GM19397 (cell line): ENCODE data around the gene SNTG2.

Experiments used
- ATAC-seq: cut with Tn5 transposase; IDR thresholded peaks from one replicate; pipeline ENCODE4 v1.9.1; 2021; ENCODE audit warnings: mild to moderate bottlenecking, moderate library complexity; ENCODE audit not compliant: unreplicated experiment

Gene SNTG2

DNA sequence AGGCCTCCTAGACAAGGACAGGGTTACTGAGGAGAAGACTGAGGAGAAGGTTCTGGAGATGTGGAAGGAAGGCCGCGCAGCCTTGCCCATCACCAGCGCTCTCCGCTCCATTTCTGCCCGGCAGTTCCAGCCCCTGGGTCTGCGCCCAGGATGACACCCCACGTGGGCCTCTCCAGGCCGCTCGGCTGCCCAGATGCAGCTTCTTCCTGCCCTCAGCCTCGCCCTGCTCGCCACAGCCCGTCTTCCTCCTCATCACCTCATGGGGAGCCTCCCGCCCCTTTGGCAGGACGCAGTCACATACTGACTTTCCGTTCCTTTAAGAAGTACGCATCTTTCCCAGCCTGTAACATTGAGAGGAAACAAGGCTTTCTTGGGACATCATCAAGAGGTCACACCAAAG lies 37.1 kb downstream of the SNTG2 start:
- no peak for ATAC-seq

DNA sequence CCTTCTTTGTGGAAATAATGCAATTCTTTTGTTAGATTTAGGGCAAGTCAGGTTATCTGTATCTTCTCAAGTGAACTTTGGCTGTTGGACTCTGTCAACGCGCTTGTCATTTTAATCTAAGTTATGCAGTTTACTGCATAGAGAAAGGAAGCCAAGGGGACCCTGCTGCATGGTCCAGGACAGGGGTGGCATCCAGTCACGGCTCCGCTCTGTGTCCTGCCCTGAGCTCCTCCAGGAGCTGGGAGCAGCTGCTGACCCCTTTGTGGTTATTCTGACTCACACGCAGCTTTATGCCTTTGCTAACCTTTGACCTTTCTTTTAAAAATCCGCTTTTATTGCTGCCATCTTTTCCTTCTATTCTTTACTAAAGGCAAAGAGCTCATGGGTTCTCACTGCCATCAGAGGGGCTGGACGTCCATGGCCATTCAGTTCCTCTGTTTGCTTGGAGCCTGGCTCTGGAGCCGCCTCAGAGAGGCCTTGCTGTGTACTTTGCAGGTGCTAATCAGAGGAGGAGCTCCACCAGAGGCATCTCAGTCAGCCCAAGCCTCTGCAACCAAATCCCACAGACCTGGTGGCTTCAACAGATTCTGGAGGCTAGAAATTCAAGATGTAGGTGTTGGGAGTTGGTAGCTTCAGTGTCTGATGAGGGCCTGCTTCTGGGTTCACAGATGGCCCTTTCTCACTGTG lies 39.3 kb downstream of the SNTG2 start:
- ATAC-seq = no peak

DNA sequence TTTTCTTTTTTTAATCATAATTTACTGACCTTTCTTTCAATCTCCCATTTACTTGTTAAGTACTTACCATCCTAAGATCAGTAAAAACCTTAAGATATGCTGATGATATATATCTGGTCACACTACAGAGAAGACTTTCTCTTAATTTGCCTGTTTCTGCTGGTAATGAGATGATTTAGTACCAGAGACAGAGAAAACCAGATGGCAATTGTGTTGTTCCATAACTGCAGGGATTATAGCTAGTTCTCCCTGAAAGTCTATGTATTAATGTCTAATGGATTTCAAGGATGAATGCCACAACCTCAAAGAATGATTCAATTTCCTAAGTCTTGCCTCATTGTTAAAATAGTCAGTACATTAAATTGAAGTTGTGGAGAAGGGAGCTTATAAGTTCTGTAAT lies 40.3 kb downstream of the SNTG2 start:
- ATAC-seq = no peak

DNA sequence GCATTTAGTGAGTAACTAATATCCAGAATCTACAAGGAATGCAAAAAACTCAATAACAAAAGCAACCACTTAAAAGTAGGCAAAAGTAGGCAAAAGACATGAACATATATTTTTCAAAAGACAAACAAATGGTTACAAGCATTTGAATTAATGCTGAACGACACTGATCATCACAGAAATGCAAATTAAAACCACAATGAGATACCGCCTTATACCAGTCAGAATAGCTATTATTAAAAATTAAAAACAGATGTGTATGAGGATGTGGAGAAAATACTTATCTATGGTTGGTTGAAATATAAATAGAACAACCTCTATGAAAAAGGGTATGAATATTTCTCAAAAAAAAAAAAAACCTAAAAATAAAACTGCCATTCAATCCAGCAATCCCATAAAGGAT lies 51.7 kb downstream of the SNTG2 start:
- ATAC-seq = no peak

DNA sequence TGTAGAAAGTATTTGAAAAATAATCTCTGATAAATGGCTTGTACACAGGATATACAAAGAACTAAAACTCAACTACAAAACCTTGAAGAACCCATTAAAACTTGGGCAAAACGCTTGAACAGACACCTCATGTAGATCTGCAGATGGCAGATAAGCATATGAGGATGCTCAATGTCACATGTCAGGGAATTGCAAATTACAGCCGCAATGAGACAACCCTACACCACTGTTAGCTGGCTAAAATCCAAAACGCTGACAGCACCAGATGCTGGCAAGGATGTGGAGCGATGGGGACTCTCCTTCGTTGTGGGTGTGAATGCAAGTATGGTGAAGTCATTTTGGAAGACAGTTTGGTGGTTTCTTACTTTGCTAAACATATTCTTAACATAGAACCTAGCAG lies 53.7 kb downstream of the SNTG2 start:
- no peak for ATAC-seq

DNA sequence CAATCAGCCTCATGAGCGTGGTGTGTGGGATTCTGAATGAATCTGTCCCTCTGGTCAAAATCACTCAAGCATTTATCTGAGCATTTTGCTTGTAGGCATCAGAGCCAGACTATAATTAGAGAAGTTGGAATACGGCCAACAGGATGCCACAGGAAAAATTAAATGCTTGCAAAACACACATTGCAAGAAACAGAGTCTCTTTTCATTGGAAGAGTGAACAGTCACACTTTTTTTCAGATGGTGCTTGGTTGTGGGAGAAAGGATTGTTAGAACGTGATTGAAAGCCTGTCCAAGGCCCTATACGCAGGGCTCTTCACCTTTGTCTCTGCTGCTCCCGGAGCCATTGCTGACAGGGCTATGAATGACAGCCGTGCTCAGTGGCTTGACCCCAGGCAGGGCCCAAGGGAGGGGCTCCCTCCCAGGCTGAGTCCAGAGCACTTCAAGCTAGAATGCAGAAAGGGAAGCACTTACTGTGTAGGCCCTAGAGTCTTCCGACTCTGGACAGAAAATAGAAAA lies 59.8 kb downstream of the SNTG2 start:
- ATAC-seq = no peak

DNA sequence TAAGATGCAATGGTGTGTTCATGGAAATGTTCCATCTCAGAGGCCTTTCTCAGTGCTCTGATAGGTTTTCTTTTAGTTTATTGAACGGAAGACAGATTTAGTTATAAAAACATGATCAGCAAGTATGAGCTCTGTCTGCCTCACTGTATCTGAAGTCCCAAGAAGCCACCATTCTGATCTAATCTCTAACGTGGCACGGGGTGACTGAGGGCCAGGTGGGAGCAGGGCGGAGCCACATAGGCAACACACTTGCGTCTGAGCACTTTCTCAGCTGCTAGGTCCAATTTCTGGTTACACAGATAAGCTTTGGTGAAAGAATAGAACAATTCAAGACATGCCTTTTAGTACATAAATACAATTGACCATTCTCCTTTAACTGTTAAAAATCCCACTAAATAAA lies 60.4 kb downstream of the SNTG2 start:
- ATAC-seq = no peak

DNA sequence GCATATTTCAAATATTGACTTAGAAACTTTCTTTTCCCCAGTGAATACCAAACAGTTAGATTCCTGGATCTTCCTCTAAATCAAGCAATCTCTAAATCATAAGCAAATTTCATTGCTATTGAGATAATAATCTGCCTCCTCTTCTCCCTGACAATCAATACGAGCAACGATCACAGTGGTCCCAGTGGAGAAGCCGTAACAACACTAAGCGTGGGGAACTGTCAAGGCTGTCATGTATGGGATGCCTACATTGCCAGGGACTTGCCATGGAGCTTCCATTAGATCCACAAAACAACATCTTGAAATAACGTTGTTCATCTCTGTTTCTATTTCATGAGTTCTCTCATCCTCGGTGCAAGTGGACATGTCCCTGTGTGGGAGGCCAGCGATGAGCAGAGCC lies 61.3 kb downstream of the SNTG2 start:
- ATAC-seq = no peak

DNA sequence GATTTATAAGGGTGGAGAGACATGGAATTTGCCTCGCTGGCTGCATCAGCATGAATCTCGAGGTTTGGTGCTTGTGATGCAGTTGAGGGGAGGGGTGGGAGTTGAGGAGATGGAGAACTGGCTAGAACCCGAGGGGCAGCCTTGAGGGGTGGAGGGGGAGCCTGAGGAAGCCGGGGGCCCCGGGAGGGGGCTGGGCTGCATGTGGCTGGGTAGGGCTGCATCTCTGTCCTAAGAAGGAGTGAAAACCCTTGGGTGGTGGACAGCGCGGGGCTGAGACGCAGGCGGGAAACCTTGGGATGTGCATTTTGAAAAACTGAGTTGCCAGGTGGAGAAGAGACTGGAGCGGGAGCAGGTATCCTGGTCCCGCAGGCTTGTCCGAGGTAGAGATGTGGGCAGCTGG lies 64.2 kb downstream of the SNTG2 start:
- ATAC-seq = no peak

DNA sequence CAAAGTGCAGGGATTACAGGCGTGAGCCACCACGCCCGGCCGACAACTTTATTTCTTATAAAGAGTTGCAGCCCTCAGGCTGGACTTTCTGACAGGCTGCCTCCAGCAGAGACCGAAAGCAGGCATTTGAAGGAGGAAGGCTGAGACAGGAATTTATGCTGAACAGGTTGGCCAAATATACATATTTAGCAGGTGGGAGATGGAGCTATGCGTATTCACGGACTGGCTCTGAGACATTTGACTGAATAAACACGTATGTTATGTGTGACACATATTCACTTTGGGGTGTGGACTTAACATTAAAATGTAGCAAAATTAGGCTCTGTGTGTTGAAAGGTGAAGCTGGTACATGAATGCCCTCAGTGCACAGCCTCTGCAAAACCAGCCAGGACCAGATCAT lies 65.9 kb downstream of the SNTG2 start:
- ATAC-seq = no peak

DNA sequence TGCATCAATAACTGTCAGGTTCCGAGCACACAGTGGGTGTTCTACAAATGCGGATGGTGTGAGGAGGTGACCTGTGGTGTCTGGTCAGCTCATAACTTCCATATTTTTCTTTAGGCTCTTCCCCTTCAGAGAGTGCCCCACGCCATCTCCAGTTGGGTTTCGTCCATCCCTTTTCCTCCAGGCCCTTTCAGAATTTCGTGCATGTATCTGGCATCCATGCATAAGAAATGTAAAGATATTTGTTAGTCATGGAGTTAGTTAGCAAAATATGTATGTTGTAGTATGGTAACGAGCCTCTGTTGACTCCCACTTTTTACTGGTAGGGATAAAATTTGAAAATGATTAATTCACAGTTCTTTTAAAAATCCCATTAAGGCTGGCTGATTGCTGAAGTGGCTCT lies 67.2 kb downstream of the SNTG2 start:
- no peak for ATAC-seq

DNA sequence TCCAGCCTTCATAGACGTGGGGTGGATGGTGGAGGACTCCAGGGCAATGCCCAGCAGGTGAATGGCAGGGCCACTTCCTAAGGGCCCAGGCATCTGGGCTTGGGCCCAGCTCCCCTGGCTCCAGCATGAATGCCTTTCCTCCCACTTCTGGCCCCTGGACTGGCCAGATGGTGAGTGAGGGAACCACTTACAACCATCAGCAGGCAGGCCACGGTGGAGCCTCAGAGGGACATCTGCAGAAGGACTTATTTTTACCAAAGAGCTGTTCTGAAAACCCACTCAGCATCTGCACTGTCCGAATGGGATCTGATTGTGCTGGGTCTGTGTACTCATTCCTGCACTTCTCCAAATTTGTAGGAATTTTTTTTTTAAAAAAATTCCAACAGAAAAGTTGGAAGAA lies 69.6 kb downstream of the SNTG2 start:
- no peak for ATAC-seq

DNA sequence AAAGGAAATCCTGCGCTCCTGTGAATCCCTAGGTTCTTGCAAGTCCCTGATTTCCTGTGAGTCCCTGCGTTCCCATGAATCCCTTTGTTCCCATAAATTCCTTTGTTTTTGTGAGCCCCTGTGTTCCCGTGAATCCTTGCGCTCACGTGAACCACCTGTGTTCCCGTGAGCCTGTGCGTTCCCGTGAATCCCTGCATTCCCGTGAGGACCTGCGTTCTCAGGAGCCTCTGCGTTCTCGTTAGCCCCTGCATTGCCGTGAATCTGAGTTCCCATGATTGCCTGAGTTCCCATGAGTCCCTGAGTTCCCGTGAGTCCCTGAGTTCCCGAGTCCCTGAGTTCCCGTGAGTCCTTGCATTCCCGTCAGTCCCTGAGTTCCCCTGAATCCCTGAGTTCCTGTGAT lies 71.5 kb downstream of the SNTG2 start:
- no peak for ATAC-seq

DNA sequence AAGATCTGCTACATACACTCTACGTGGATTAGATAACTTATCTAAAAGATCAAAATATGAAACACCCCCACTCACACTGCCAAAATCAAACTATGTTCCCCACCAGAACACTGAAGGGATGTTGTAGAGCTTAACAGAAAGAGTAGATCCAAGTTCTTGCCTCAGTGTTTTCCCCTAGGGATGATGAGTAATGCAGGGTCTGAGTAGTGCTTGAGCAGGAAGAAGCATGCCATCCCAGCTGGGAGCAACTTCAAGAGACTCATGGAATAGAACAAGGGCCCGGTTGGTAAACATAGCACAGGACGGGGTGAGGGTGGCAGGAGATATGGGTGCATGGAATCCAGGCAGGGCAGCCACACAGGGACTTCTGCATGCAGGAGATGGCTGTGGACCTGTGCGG lies 74.3 kb downstream of the SNTG2 start:
- no peak for ATAC-seq

DNA sequence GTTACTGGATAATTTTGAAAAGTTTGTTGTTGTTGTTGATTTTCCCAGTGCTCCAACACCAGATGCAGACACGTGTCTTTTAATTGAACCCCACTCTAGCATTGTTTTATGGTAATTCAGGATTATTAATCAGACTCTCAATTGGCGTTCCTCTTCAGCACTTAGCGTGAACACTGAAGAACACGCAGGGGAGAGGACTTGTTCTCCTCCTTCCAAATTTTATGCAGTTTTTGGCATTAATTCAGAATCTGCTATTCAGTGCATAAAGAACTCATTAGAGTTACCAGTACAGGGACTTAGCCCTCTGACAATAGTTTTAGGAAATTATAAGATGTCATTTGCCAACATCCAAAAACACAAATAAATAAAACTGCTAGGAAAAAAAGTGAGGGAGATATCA lies 75.5 kb downstream of the SNTG2 start:
- ATAC-seq = no peak

DNA sequence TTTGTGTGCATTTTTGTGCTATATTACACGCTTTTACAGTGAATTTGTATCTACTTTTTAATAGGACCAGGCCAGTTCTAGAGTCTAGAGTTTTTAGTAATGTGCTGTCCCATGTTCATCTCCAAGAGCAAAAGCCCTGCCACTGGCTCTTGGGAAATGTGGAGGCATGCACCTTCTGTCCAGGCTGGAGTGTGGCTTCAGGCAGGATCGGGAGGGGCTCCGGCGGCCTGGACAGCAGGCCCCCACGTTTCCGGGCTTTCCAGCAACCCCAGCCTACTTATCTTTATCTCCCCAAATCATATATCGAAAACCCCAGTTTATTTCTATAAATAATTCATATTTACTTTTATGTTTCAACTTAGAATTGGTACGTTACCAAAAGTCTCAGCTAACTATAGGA lies 78.2 kb downstream of the SNTG2 start:
- ATAC-seq = no peak

DNA sequence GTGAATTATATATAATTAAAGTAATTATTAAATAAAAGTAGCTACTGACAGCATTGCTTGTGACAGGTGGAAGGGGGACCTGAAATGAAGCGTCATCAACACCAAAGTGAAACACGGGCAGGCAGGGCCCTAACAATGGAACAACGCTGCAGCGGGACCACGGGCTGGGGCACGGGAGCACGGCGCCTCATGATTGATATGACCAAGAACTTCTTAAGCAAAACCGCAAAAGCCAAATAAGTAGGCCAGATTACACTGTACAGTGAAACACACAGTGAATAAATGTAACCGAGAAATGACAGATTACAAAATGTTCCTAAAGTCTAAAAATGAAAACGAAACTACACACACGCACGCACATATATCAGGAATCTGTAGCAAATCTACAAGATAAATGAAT lies 81.4 kb downstream of the SNTG2 start:
- ATAC-seq = no peak

DNA sequence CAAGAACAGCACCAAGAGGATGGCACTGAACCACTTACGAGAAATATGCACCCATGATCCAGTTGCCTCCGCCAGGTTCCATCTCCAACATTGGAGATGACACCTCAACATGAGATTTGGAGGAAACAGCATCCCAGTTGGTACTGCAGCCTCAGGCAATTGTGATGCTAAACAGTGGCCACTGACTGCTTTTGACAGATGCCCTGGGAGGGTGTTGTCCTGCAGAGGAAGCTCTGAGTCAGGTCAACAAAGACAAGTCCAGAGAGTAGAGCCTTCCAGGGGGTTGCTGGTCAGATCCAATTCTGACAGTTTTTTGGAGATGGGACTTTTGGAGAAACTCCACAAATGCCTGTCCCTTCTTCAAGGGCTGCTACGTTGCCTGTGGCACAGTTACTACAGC lies 82.4 kb downstream of the SNTG2 start:
- no peak for ATAC-seq

DNA sequence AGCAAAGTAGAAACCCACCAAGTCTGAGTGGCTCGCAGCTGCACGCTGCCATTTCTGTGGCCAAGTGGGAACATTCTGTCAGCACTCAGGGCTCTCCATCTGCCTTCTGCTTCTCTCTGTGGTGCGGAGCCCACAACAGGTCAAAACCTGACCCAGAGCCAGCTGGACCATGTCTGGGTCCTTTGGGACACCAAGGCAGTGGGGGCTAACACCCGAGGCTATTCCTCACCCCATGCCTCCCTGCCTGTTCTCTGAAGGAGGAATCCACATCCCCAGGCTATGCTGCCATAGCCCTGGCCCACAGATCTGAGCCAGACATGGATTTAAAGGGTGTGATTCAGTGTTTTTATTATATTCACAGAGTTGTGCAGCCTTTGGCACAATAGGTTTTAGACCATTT lies 86.4 kb downstream of the SNTG2 start:
- ATAC-seq = no peak

DNA sequence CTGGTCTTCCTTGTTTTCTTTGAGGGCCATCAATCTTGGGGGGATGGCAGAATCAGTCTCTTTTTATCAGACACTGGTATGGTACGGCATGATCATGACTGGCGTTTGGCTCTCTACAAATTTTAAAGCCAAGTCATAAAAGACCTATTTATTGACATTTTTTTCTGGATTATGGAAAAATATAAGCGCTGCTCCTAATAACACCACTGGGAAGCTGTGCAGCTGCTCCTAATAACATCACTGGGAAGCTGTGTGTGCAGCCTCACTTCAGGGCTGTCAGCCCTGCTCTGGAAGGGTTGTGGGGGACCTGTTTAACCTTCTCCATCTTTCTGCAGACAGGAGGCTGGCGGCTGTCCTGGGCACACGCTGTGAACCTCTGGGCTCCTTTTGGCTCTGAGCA lies 88.9 kb downstream of the SNTG2 start:
- no peak for ATAC-seq

DNA sequence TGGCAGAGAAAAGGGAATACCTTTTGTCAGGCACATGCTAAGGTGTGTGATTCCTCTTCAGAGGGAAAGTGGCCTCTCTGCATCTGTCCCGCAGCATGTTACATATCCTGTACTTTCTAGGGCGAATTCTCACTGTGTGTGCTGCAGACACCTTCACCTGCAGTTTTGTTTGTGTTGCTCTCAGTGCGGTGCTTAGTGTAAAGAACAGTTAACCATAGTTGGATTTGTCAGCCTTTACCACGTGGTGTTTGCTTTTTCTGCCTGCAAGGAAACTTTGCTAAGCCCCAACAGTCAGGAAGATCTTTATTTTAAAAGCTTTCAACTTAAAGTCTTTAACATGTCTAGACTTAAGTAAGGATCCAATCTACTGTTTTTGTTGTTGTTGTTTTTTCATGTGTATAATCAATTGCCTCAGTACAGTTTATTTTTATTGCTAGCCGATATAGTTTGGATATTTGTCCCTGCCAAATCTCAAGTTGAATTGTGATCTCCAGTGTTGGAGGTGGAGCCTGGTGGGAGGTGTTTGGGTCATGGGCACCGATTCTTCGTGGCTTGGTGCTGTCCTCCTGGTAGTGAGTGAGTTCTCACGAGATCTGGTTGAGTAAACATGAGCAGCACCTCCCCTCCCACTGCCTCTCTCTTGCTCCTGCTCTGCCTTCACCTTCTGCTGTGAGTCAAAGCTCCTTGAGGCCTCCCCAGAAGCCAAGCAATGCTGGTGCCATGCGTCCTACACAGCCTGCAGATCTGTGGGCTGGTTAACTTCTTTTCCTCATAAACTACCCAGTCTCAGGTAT lies 90.6 kb downstream of the SNTG2 start:
- ATAC-seq = no peak

DNA sequence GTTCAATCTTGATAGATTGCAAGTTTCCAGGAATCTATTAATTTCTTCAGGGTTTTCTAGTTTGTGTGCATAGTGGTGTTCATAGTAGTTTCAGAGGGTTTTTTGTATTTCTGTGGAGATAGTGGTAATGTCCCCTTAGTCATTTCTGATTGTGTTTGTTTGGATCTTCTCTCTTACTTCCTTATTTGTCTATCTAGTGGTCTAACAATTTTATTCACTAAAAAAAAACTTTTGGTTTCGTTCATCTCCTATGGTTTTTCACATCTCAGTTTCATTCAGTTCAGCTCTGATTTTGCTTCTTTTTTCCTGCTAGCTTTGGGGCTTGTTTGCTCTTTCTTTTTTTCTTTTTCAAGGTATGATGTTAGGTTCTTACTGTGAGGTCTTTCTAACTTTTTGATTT lies 94.5 kb downstream of the SNTG2 start:
- no peak for ATAC-seq

DNA sequence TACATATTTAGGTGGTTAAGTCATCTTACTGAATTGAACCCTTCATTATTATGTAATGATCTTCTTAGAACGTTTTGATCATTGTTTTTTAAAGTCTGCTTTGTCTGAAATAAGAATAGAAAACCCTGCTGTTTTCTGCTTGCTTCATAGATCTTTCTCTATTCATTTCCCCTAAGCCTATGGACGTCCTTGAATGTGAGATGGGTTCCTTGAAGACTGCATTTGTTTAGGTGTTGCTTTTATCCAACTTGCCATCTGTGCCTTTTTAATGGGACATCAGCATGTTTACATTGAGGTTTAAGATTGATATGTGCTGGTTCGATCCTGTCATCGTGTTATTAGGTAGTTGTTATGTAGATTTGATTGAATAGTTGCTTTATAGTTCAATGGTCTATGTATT lies 95.4 kb downstream of the SNTG2 start:
- ATAC-seq = no peak
